Measurements from ENCODE around the gene CDH10. TPM values are rescaled to one million over a fixed set of nuclear protein-coding genes. Genes with fewer than 3 reads are reported as not detected.

Gene CDH10
- total RNA-seq, 4 donors from 2014 or later, result not detected

DNA sequence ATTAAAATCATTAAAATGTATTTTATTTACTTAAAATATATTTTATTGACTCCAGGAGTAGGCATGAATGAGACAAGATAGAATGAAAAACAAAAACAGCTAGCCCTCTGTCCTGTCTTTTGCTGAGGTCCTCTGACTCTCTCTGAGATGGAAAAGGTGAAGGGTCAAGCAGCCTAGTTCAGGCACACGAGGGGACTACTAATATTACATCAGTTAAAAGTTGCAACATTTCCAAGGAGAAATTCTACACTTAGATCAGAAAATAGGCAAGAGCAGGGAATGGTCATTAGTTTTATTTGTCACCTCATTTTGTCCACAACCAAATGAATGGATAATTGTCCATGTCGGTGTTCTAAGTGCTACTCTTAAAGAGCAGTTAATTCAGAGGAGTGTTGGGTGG is 148.5 kb downstream of the CDH10 start:
- TF ChIP-seq, protein P1, sequence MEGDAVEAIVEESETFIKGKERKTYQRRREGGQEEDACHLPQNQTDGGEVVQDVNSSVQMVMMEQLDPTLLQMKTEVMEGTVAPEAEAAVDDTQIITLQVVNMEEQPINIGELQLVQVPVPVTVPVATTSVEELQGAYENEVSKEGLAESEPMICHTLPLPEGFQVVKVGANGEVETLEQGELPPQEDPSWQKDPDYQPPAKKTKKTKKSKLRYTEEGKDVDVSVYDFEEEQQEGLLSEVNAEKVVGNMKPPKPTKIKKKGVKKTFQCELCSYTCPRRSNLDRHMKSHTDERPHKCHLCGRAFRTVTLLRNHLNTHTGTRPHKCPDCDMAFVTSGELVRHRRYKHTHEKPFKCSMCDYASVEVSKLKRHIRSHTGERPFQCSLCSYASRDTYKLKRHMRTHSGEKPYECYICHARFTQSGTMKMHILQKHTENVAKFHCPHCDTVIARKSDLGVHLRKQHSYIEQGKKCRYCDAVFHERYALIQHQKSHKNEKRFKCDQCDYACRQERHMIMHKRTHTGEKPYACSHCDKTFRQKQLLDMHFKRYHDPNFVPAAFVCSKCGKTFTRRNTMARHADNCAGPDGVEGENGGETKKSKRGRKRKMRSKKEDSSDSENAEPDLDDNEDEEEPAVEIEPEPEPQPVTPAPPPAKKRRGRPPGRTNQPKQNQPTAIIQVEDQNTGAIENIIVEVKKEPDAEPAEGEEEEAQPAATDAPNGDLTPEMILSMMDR (IDR thresholded peaks at IDR 0.05 in 4 of 5, conservative IDR thresholded peaks at IDR 0.05 in 1 of 5), result no peak
- TF ChIP-seq POLR2A (IDR thresholded peaks at IDR 0.05), result no peak
- no peaks in the 10 kb centered on the region for H3K4me1 ChIP-seq
- H3K9me3 ChIP-seq, result no peaks in the 10 kb centered on the region
- DNase-seq, result no peak
- no peak overlapping the region for H3K27ac ChIP-seq
- no peak for ATAC-seq
- intact Hi-C loops (cut with DNase I; ENCODE audit: low total_unique reads) (no loop called here), in situ Hi-C loops (cut with MboI; ENCODE audit: low sequenced_read_pairs in 4 of 4) (no loop called here)
- H3K27me3 ChIP-seq, result no peaks in the 10 kb centered on the region
- no peak overlapping the region for H3K4me3 ChIP-seq
- H3K36me3 ChIP-seq, result no peaks in the 10 kb centered on the region

DNA sequence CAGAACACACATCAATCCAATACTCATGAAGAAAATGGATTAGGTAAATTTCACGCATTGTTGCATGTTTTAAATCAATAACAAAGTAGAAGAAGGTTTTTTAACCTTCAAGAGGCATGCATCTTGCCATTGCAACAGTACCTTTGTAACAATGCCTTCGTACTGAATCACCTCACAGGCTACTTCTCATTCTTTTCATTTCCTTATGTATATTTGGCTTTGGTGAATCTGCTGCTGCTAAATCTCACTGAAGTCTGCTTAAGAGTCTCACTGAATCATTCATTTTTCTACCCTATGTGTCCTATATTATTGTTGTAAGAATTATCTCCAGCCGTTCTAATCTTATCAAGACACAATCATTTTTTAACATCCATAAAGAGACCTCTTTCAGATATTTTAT is 152.5 kb downstream of the CDH10 start:
- in situ Hi-C loops (cut with MboI; ENCODE audit: low sequenced_read_pairs in 4 of 4), result no loop called here

DNA sequence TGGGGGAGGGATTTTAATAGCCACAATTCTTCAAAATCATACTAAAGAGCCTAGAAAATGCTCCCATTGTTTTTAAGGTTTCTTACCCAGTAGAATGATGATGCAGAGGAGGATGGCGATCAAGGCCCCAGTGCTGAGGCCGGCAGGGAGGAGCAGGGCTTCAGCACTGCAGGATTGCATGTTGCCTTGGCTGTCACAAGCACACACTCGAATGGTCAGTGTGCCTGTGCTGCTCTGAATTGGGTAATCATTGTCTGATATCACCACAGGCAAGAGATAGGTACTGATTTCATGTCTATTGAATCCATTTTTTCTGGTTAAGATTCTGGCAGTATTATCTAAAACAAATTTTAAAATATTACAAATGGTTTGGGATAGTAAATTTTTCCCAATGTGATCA is 153.3 kb downstream of the CDH10 start:
- in situ Hi-C loops (cut with MboI; ENCODE audit: low sequenced_read_pairs in 4 of 4) (no loop called here), intact Hi-C loops (cut with DNase I; ENCODE audit: low total_unique reads) (no loop called here)
- ATAC-seq (no peak), DNase-seq (no peak)
- no peaks in the 10 kb centered on the region for H3K9me3 ChIP-seq
- no peaks in the 10 kb centered on the region for H3K36me3 ChIP-seq
- TF ChIP-seq, protein P1 (IDR thresholded peaks at IDR 0.05 in 4 of 5, conservative IDR thresholded peaks at IDR 0.05 in 1 of 5), result no peak
- TF ChIP-seq POLR2A (IDR thresholded peaks at IDR 0.05), result no peak
- no peaks in the 10 kb centered on the region for H3K4me1 ChIP-seq
- H3K27ac ChIP-seq, result no peak overlapping the region
- H3K4me3 ChIP-seq, result no peak overlapping the region
- H3K27me3 ChIP-seq, result no peaks in the 10 kb centered on the region

More for the DNA sequence above, 152.5 kb downstream of the CDH10 start:
- ATAC-seq (no peak), DNase-seq (no peak)
- Histone ChIP-seq H3K36me3 (no peaks in the 10 kb centered on the region), H3K27me3 (no peaks in the 10 kb centered on the region), H3K4me1 (no peaks in the 10 kb centered on the region), H3K4me3 (no peak overlapping the region), H3K9me3 (no peaks in the 10 kb centered on the region), H3K27ac (no peak overlapping the region)
- no peak for TF ChIP-seq POLR2A (IDR thresholded peaks at IDR 0.05)
- intact Hi-C loops (cut with DNase I; ENCODE audit: low total_unique reads), result no loop called here

DNA sequence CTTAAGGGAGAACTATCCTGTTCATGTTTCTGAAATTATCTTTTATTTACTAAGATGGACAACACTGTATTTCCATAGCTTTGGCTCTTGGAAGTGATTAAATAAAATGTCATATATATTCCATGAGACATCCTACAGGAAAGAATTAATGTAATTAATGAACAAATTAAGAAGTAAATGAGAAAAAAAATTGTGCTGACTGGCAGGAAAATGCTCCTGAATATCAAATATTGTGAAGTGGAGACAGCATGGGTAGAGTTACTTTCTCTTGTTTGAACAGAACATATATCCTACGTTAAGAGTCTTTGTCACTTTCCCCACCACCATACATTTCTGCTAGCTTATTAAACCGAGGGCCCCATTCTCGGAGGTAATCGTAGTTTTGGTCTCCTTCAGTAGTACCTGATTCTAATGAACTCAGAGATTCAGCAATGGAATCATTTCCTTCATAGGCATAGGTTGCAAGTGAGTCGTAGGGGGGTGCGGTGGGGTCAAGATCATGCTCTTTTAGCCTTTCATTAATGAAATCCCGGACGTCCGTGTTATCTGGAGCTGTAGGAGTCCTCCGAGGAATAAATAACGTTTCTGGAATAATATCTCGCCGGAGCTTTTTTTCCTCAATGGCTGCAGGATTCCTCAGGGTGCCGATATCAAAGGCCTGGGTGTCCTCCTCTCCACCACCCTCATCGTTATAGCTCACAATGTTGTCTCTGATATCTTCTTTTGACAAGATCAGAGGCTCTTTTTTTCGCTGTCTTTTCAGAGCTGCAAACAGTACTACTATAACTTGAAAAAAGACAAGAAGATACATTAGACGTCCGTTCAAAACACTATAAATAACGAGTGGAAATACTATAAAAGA is 157.2 kb downstream of the CDH10 start:
- H3K27ac ChIP-seq, result no peak overlapping the region
- H3K36me3 ChIP-seq, result no peaks in the 10 kb centered on the region
- DNase-seq (no peak), ATAC-seq (no peak)
- H3K27me3 ChIP-seq, result no peaks in the 10 kb centered on the region
- no peaks in the 10 kb centered on the region for H3K9me3 ChIP-seq
- in situ Hi-C loops (cut with MboI; ENCODE audit: low sequenced_read_pairs in 4 of 4) (no loop called here), intact Hi-C loops (cut with DNase I; ENCODE audit: low total_unique reads) (no loop called here)
- no peaks in the 10 kb centered on the region for H3K4me1 ChIP-seq
- H3K4me3 ChIP-seq, result no peak overlapping the region
- no peak for TF ChIP-seq POLR2A (IDR thresholded peaks at IDR 0.05)
- TF ChIP-seq, protein P1 (IDR thresholded peaks at IDR 0.05 in 4 of 5, conservative IDR thresholded peaks at IDR 0.05 in 1 of 5), result no peak

DNA sequence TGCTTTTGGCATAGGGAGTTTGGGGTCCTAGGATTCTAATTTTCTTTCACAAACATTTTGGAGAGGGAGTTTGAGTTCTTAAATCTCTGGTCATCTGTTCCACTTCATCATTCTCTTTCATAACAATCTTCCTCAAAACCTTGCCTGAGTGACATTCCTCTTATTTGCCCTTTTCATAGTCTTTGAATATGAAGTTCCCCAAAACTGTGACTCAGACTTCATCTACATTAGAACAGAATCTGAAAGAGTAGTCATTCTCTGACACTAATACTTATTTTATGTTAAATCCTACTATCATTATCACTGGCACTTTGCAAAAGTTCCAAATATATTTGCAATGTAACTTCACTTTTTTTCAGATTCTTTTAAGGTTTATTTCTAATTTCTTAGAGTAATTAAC is 163.8 kb downstream of the CDH10 start:
- H3K4me1 ChIP-seq, result no peaks in the 10 kb centered on the region
- in situ Hi-C loops (cut with MboI; ENCODE audit: low sequenced_read_pairs in 4 of 4), result no loop called here
- DNase-seq (no peak), ATAC-seq (no peak)
- H3K27me3 ChIP-seq, result no peaks in the 10 kb centered on the region
- H3K9me3 ChIP-seq, result no peaks in the 10 kb centered on the region
- intact Hi-C loops (cut with DNase I; ENCODE audit: low total_unique reads), result no loop called here
- no peaks in the 10 kb centered on the region for H3K36me3 ChIP-seq
- H3K4me3 ChIP-seq, result no peak overlapping the region
- H3K27ac ChIP-seq, result no peak overlapping the region
- TF ChIP-seq, protein P1 (IDR thresholded peaks at IDR 0.05 in 4 of 5, conservative IDR thresholded peaks at IDR 0.05 in 1 of 5), result no peak
- TF ChIP-seq POLR2A (IDR thresholded peaks at IDR 0.05), result no peak
